H9 (cell line): ENCODE results near the gene LRRC55. TPM values are rescaled to one million over a fixed set of nuclear protein-coding genes. Genes with fewer than 3 reads are reported as not detected.

ENCODE experiments used
- DNase-seq: peaks from one replicate; pipeline ENCODE4 v3.0.0-alpha.2; 2017
- H2AFZ ChIP-seq: one replicate; pipeline ENCODE4 v1.6.1; 2013; ENCODE audit warnings: mild to moderate bottlenecking, low read length, control low read depth, moderate library complexity
- H2AK5ac ChIP-seq: 2 replicates; pipeline ENCODE4 v1.6.1; 2013; ENCODE audit warnings: low read length, control low read depth, mixed read lengths; ENCODE audit not compliant: insufficient read length
- H2BK120ac ChIP-seq: one replicate; pipeline ENCODE4 v1.6.1; 2013; ENCODE audit warnings: low read depth, mild to moderate bottlenecking, low read length, control low read depth, inconsistent platforms; ENCODE audit not compliant: poor library complexity, severe bottlenecking
- H2BK12ac ChIP-seq: 2 replicates; pipeline ENCODE4 v1.6.1; 2013; ENCODE audit warnings: low read length, control low read depth, mixed read lengths, low read depth; ENCODE audit not compliant: insufficient read length
- H2BK15ac ChIP-seq: 2 replicates; pipeline ENCODE4 v1.6.1; 2013; ENCODE audit warnings: low read depth, low read length, control low read depth
- H2BK20ac ChIP-seq: one replicate; pipeline ENCODE4 v1.6.1; 2013; ENCODE audit warnings: low read depth, mild to moderate bottlenecking, low read length, control low read depth, inconsistent platforms; ENCODE audit not compliant: poor library complexity, severe bottlenecking
- H2BK5ac ChIP-seq: 2 replicates; pipeline ENCODE4 v1.6.1; 2013; ENCODE audit warnings: low read length, control low read depth, mixed read lengths; ENCODE audit not compliant: insufficient read length
- H3K14ac ChIP-seq: 2 replicates; pipeline ENCODE4 v1.6.1; 2013; ENCODE audit warnings: low read length, control low read depth; ENCODE audit not compliant: insufficient read depth
- H3K18ac ChIP-seq: 2 replicates; pipeline ENCODE4 v1.6.1; 2013; ENCODE audit warnings: low read depth, mild to moderate bottlenecking, mixed read lengths, low read length, control low read depth; ENCODE audit not compliant: insufficient read length
- H3K23ac ChIP-seq: 2 replicates; pipeline ENCODE4 v1.6.1; 2013; ENCODE audit warnings: low read length, control low read depth, mixed read lengths, low read depth; ENCODE audit not compliant: insufficient read length
- H3K23me2 ChIP-seq: 2 replicates; pipeline ENCODE4 v1.6.1; 2013; ENCODE audit warnings: low read depth, mild to moderate bottlenecking, mixed read lengths, low read length, control low read depth; ENCODE audit not compliant: insufficient read length, poor library complexity, severe bottlenecking
- H3K27ac ChIP-seq: 2 replicates; pipeline ENCODE4 v1.5.1; 2013; ENCODE audit warnings: low read length, control low read depth, mixed read lengths, low read depth; ENCODE audit not compliant: insufficient read length
- H3K27me3 ChIP-seq: 2 replicates; pipeline ENCODE4 v1.6.1; 2013; ENCODE audit warnings: low read length, control low read depth, inconsistent platforms; ENCODE audit not compliant: insufficient read depth
- H3K4ac ChIP-seq: 2 replicates; pipeline ENCODE4 v1.6.1; 2013; ENCODE audit warnings: low read depth, mild to moderate bottlenecking, control low read depth, inconsistent platforms, low read length, moderate library complexity
- H3K4me1 ChIP-seq: 2 replicates; pipeline ENCODE4 v1.6.1; 2013; ENCODE audit warnings: low read length, control low read depth, inconsistent platforms; ENCODE audit not compliant: insufficient read depth
- H3K4me2 ChIP-seq: 2 replicates; pipeline ENCODE4 v1.6.1; 2013; ENCODE audit warnings: low read length, control low read depth, mixed read lengths; ENCODE audit not compliant: insufficient read length, insufficient read depth
- H3K56ac ChIP-seq: 2 replicates; pipeline ENCODE4 v1.6.1; 2013; ENCODE audit warnings: low read depth, mild to moderate bottlenecking, mixed read lengths, low read length, control low read depth; ENCODE audit not compliant: insufficient read length
- H3K79me1 ChIP-seq: 2 replicates; pipeline ENCODE4 v1.6.1; 2013; ENCODE audit warnings: low read depth, mild to moderate bottlenecking, moderate library complexity, low read length, control low read depth, inconsistent platforms; ENCODE audit not compliant: insufficient read depth, poor library complexity, severe bottlenecking
- H3K79me2 ChIP-seq: 2 replicates; pipeline ENCODE4 v1.6.1; 2013; ENCODE audit warnings: low read length, control low read depth, inconsistent platforms; ENCODE audit not compliant: insufficient read depth
- H3K9ac ChIP-seq: 2 replicates; pipeline ENCODE4 v1.6.1; 2013; ENCODE audit warnings: low read length, control low read depth, mixed read lengths; ENCODE audit not compliant: insufficient read length; ENCODE audit errors: extremely low read depth
- H3K9me3 ChIP-seq: one replicate; pipeline ENCODE4 v1.6.1; 2013; ENCODE audit warnings: low read depth, low read length, inconsistent platforms; ENCODE audit not compliant: control insufficient read depth
- H3T11ph ChIP-seq: one replicate; pipeline ENCODE4 v1.6.1; 2013; ENCODE audit warnings: mild to moderate bottlenecking, low read length, control low read depth, inconsistent platforms
- H4K20me1 ChIP-seq: one replicate; pipeline ENCODE4 v1.6.1; 2013; ENCODE audit not compliant: control insufficient read depth, insufficient read length, insufficient read depth
- H4K5ac ChIP-seq: 2 replicates; pipeline ENCODE4 v1.6.1; 2013; ENCODE audit warnings: low read depth, mild to moderate bottlenecking, mixed read lengths, low read length, control low read depth; ENCODE audit not compliant: insufficient read length
- H4K8ac ChIP-seq: replicated peaks from 2 replicates; pipeline ENCODE4 v1.6.1; 2013; ENCODE audit warnings: low read length, control low read depth, mixed read lengths, low read depth; ENCODE audit not compliant: insufficient read length
- H4K91ac ChIP-seq: 2 replicates; pipeline ENCODE4 v1.6.1; 2013; ENCODE audit warnings: low read depth, mild to moderate bottlenecking, moderate library complexity, mixed read lengths, low read length, control low read depth; ENCODE audit not compliant: insufficient read length
- H3K27ac Mint-ChIP-seq, 3 experiments: 2 replicates in 2 of 3; 3 replicates in 1 of 3; pipeline ENCODE4 v1.8.0; 2020 to 2021; ENCODE audit warnings: mixed read lengths in 3 of 3, mild to moderate bottlenecking in 1 of 3, moderate library complexity in 1 of 3
- H3K27me3 Mint-ChIP-seq: 2 replicates; pipeline ENCODE4 v1.8.0; 2021; ENCODE audit warnings: low read depth, mild to moderate bottlenecking, moderate library complexity, mixed read lengths
- H3K36me3 Mint-ChIP-seq, 3 experiments: 2 replicates in 2 of 3; 3 replicates in 1 of 3; pipeline ENCODE4 v1.8.0; 2020 to 2021; ENCODE audit warnings: low read depth in 3 of 3, mixed read lengths in 3 of 3; ENCODE audit not compliant: insufficient read depth in 1 of 3
- H3K4me1 Mint-ChIP-seq, 2 experiments: 2 replicates each; pipeline ENCODE4 v1.8.0; 2020; ENCODE audit warnings: mixed read lengths in 2 of 2
- H3K4me3 Mint-ChIP-seq, 2 experiments: 2 replicates in 1 of 2; 3 replicates in 1 of 2; pipeline ENCODE4 v1.8.0; 2020 to 2021; ENCODE audit warnings: mild to moderate bottlenecking in 2 of 2, mixed read lengths in 2 of 2, moderate library complexity in 1 of 2
- H3K9me3 Mint-ChIP-seq, 2 experiments: 2 replicates in 1 of 2; 3 replicates in 1 of 2; pipeline ENCODE4 v1.8.0; 2020; ENCODE audit warnings: mild to moderate bottlenecking in 2 of 2, mixed read lengths in 2 of 2, moderate library complexity in 1 of 2
- WGBS: extraction: QIAGEN DNeasy Blood & Tissue Kit; methylation state at CpG from one replicate; pipeline ENCODE4 v1.1.7; 2013; ENCODE audit warnings: missing lambda C conversion rate, low lambda C conversion rate, mixed read lengths; ENCODE audit not compliant: insufficient read length; ENCODE audit errors: extremely low coverage; 5-methylcytosine and 5-hydroxymethylcytosine counted together
- total RNA-seq: library from RNA; stranded (reverse); gene quantifications from 2 replicates; pipeline ENCODE4 v1.2.1, GENCODE V29; 2021
- TF ChIP-seq, protein P1 (sequence below): fragments of 200-600 bp; sonication (generic); conservative IDR thresholded peaks from 3 replicates; pipeline ENCODE4 v1.8.0; 2021; ENCODE audit warnings: antibody characterized with exemption, mild to moderate bottlenecking

Gene LRRC55
- total RNA-seq, 1 experiment from 2014 or later, result 1.0 TPM

DNA sequence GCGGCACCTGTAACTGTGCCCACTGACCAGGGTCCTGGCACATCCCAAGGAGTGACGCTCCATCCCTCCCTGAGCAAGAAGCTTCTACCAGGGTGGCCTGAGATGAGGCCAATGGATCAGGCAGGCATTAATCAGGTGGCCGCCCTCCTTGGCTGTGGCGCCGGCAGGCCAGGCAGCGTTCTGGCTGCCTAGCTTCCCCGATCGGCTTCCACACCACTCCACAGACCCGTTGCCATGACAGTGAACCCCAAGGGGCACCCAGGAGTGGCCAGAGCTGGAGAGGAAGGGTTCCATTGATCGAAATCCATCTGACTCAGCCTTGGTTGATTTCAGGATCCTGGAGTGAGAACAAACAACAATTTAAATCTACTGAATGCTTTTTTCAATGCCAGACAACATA is 20.5 kb downstream of the LRRC55 start:
- Histone ChIP-seq H4K91ac (no peak overlapping the region), H2BK15ac (no peak overlapping the region), H3K9ac (no peak overlapping the region), H3K79me2 (no peaks in the 10 kb centered on the region), H3K23me2 (peaks cover 2% of the 10 kb centered on the region), H3K56ac (no peak overlapping the region), H3K4ac (no peak overlapping the region), H4K20me1 (no peaks in the 10 kb centered on the region), H3K14ac (no peak overlapping the region), H3K18ac (no peak overlapping the region), H3K79me1 (no peaks in the 10 kb centered on the region), H3K27me3 (no peaks in the 10 kb centered on the region; the same call in 1 of the 2 replicates), H2BK12ac (no peak overlapping the region), H2AK5ac (no peak overlapping the region), H4K5ac (no peak overlapping the region), H2AFZ (no peak overlapping the region), H2BK20ac (no peak overlapping the region), H3K23ac (no peak overlapping the region), H3T11ph (no peak overlapping the region), H3K4me1 (peaks cover 12% of the 10 kb centered on the region; the same call in 1 of the 2 replicates), H2BK120ac (no peak overlapping the region), H3K9me3 (no peaks in the 10 kb centered on the region), H4K8ac (no peak overlapping the region), H3K4me2 (no peak overlapping the region), H3K27ac (no peak overlapping the region), H2BK5ac (no peak overlapping the region)
- no peak overlapping the region for H3K4me3 Mint-ChIP-seq
- WGBS, result no CpG with 5 or more reads among the region's 10 CpGs
- H3K4me1 Mint-ChIP-seq, result peaks cover 31 to 34% of the 10 kb centered on the region in 2 experiments
- no peaks in the 10 kb centered on the region; a peak in 1 of 5 replicates for H3K9me3 Mint-ChIP-seq
- H3K27ac Mint-ChIP-seq, result peak overlapping the region in 1 of 3 experiments; percentile 42; a peak in 1 of 7 replicates
- no peak for DNase-seq
- H3K36me3 Mint-ChIP-seq, result peaks cover 0 to 2% (median 0%) of the 10 kb centered on the region in 3 experiments; a peak in 1 of 7 replicates
- no peaks in the 10 kb centered on the region for H3K27me3 Mint-ChIP-seq
- TF ChIP-seq, protein P1, sequence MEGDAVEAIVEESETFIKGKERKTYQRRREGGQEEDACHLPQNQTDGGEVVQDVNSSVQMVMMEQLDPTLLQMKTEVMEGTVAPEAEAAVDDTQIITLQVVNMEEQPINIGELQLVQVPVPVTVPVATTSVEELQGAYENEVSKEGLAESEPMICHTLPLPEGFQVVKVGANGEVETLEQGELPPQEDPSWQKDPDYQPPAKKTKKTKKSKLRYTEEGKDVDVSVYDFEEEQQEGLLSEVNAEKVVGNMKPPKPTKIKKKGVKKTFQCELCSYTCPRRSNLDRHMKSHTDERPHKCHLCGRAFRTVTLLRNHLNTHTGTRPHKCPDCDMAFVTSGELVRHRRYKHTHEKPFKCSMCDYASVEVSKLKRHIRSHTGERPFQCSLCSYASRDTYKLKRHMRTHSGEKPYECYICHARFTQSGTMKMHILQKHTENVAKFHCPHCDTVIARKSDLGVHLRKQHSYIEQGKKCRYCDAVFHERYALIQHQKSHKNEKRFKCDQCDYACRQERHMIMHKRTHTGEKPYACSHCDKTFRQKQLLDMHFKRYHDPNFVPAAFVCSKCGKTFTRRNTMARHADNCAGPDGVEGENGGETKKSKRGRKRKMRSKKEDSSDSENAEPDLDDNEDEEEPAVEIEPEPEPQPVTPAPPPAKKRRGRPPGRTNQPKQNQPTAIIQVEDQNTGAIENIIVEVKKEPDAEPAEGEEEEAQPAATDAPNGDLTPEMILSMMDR, result no peak
